Measurements from ENCODE around the gene MYBPC2.

The MYBPC2 gene

DNA sequence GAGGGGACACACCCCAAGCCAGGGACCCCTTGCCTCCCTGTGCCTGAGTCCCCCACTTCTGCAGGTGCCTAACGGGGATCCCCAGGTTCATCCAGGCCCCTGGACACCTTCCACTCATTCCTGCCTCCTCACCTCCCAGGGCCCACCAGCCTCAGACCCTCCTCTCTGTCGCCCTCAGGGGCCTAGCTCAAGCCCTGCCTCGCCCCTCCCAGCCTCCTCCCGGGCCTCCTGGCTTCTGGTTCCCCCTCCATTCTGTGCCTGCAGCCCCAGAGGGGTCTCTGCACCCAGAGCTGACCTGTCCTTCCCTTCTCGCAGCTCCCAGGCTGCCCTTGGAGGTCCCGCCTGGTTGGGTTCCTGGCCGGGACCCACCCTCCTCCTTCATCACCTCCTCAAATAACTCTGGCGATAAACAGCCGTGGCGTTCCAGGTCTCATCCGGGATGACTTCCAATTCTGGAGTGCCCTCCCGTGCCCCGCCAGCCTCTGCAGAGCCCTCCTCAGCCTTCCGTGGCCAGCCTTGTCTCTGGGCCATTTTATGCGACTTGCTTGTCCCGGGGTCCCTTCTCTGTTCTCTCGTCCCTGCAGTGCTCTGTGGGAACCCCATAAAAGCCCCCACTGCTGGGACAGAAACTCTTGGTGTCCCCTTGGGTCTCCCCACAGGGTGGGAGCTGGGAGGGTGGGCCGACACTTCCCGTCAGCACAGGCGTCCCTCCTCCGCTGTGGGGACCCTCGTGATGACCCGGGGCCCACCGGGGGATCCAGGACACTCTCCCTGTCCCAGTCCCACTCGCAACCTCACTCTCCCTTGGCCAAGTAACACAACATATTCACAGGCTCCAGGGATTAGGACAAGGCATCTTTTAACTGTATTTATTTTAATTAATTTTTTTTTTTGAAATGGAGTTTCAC is 69.1 kb downstream of the MYBPC2 start:
- no peak for DNase-seq

DNA sequence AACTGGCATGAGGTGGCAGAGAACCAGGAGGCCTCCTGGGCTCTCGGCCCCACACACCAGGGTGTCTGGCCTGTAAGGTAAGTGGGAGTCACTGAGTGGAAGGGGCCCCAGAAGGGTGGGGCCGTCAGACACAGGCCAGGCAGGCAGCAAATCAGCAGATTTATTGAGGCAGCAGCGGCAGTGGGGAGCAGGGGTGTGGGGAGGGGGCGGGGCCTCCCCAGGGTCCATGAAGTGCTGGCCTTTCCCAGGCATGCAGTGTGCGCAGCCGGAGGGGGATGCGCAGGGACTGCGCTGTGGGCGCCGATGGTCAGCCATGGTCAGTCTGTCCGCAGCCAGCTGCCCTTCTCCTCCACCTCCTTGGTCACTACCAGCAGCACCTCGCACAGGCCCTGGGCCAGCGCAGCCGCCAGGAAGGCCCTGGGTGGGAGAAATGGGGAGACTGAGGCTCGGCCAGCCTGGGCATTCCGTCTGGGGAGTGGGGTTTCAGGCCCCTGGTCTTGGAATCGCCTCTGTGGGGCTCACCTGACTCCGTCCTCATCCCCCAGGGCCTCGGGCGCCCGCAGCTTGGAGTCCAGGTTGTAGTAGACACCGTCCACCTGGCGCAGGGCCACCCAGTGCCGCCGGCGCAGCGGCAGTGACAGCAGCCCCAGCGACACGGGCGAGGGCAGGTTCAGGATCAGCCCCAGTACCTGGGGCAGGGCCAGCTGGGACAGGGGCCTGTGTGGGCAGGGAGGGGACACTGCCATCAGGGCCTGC is 73.3 kb downstream of the MYBPC2 start:
- no peak for DNase-seq

DNA sequence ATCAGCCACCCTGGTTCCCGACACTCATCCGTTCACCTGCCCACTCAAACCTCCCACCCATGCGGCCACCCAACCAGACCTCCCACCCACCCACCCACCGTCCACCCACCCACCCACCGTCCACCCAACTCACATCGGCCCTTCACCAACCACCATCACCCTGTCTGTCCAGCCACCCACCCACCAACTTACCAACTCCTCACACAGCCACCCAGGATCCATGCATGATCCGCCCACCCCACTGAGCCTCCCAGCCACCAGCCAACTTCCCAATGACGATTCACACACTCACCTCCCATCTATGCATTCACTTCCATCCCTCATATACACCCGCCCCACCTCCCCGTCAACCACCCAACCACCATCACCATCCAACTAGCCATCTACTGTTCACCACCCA is 74.0 kb downstream of the MYBPC2 start:
- no peak for DNase-seq

DNA sequence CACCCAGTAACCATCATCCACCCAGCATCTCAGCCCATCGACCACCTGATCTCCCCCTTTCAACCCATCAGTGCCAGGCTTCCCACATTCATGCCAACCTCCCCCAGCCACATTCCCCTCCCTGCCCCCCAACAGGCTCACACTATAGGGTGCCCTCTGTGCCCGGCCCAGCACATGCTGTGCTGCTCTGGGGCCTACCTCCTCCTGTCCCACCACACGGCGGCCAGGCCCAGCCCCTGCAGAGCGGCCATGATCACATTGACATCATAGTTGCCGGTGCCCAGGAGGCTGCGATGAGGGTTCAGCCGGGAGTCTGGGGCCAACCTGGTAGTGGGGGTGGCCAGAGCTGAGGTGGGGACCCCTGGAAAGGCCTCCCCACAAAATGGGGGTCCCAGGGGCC is 74.7 kb downstream of the MYBPC2 start:
- DNase-seq = no peak

DNA sequence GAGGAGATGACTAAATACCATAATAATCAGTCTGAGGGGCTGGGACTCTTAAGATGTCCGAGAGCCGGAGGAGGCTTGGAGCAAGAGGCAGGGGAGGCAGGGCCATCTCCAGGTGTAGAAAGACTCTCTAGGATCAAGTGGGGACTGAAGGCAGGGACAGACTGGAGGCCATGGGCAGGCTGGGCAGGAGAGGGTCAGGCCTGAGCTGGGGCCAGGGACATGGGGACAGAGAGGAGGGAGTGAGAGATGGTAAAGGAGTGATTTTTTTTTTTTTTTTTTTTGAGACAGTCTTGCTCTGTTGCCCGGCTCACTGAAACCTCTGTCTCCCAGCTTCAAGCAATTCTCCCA is 76.1 kb downstream of the MYBPC2 start:
- no peak for DNase-seq

DNA sequence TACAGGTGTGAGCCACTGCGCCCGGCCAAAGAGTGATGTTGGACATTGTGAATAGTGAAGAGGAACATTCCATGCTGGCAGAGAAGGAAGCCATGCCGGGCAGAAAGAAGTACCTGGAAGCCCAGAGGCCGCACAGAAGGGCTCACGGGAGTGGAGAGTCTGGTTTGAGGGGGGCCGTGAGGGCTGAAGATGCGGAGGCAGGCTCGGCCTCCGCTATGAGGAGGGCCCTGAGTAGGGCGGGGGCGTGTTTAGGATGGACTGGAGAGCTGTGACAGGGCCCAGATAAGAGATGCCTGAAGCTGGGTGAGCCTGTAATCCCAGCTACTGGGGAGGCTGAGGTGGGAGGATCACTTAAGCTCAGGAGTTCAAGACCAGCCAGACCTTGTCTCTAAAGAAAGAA is 76.7 kb downstream of the MYBPC2 start:
- DNase-seq = no peak

DNA sequence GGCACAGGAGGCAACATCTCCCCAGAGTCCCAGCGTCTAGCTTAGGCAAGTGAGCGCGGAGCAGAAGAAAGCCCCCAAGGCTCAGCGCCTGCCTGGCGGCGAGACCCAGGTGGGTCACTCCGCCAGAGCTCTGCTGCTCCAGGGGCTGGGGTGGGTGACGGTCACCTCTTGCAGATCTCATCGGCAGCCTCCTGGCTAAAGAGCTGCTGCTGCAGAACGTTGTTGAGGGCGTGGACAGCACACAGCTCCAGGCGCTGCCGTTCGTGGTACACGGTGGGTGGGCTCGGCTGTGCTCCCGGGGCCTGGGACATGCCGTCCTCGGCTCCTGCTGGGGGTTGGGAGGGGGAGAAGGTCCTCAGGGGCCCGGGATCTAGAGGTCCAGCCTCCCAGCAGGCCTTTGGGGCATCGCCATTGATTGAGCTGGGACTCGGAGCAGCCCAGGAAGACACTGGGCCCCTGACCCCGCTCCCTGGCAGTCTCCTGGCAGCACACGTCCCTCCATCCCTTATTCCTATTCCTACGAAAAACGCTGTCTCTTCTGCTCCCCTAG is 77.5 kb downstream of the MYBPC2 start:
- no peak for DNase-seq

DNA sequence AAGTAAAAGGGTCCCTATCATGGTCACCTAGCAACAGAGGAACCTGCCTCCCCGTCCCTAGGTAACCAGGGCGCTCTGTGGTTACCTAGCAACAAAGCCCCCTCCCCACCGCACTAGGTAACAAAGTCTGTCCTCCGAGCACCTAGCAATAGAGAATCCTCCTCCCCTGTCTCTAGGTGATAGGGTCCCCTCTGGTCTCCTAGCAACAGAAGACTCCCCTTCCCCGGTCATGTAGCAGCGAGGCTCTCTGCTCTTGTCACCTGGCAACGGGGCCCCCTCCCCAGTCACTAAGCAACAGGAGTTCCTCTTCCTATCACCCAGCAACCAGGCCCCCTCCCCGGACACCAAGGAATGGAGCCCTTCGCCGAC is 78.0 kb downstream of the MYBPC2 start:
- DNase-seq = no peak

DNA sequence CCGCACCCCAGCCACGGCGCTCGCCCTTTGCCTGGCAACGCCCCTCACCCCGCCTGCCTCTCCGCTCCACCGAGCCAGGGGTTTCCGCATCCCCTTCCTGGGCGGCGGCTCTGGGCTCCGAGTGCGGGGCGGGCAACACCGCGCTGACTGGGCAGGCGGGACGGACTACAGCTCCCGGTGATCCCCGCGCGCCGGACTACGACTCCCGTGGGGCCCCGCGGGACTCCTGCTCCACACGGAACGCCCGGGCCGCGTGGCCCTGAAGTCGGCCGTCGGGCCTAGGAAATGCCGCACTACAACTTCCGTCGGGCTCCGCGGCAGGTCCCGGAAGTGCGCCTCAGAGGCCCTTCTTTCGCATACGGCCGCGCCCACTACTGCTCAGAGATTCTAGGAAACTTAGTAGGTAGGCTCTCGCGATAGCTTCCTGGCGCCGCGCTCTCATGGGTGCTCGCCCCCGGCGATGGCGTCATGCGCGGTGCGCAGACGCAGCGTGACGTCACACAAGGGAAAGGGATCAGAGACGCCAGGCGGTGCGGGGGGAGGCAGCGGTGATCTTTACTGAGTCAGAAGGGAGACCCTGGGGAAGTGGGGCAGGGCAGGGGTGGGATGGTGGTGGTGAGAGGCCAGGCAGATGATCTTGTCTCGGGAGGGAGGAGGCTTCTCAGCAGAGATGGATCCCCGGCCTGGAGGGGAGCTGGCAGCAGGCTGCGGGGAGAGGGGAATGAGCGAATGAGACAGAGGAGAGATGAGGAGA is 78.6 kb downstream of the MYBPC2 start, which contains the start of gene JOSD2:
JOSD2 (minus strand) TSS at position 123 of the 754 bp plus-strand sequence. CDS start 760 bp downstream, outside the sequence.
- peak; percentile 97 for DNase-seq

DNA sequence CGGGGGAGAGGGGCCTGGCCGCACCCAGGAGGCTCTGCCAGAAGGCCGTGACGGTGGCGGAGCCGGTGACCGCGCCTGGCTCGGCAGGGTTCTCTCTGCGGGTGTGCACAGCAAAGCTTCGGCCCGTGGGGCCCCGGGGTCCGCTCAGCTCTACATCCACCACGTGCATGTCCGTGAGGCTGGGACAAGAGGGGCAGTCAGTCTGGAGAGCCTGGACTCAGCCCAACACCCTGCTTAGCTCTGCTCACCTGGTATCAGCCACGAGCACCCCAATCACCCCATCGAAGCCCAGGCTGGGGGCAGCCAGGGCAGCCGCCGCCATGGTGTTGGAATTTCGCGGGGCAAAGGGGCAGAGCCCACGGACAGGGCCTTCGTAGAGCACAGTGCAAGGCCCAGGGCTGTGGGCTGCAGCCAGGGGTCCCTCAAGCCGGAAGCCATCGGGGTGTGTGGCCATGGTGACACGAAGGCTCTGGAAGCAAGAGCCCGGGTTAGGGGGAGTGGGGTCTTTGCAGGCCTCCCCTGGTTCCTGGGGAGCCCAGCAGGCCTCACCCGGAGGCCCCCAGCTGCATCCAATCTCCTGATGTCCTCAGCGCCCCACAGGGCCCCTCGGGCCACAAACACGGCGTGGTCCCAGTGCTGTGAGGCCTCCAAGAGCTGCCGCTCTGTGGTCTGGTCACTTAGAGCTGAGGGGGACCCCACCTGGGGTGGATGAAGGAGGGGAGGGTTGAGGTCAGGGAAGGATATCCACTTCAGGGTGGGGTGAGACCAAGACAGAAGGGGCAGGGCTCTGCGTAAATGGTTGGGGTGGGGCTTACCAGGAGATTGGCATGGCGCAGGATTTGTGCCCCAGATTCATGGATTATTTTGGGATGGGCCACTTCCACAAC is 79.7 kb downstream of the MYBPC2 start:
- DNase-seq = no peak

DNA sequence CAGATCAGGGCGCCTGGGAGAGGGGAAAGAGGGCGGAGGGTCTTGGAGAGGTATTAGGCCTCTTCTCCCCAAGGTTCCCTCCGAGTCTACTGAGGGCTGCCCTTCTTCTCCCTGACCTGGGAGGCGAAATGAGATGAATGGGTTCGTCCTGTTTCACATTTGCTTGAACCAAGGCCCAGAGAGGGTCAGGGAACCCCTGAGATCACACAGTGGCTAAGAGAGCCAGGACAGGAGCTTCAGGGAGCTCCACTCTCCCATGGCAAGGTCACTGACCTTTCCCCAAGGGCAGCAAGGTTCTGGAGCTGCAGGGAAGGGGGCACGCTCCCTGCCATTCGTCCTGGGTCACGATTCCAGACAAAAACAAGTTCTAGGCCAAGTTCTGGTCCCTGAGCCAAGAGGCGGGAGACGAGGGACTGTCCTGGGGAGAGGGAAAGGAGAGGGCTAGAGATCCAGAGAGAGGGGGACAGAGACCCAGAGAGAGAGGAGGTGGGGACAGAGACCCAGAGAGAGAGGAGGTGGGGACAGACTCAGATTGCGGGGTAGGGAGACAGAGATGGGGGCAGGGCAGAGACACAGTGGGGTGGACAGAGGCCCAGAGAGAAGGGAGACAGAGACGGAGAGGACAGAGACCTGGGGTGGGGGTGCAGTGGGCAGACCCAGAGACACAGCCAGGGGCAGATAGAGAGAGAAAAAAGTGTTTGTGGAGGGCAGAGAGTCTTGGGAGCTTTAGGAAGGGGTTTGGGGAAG is 80.5 kb downstream of the MYBPC2 start:
- no peak for DNase-seq

DNA sequence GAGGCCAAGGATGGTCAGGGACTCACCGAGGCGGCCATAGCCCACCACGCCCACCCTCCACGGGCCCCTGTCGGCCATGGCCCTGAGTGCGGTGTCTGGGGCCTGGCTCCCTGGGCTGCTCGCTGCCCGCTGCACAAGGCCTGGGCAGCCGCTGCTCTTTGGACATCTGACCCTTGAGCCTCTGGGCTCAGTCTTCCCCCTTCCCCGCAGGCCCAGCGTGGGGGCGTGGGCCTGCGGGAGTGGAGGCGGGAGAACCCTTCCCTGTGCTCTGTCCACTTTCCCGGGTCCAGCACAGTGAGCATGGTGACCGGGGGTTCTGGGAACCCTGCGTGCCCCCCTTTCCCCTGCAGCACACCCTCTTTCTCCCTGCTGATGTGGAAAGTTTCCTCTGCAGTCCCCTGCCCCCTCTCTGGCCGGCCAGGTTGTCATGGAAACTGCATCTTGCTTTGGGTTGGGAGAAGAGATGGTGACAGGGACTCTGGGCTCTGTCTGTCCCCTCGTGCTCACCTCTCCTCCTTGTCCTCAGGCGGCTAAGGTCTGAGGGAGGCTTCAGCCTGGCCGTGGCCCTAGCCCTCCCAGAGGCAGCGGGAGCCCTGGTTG is 81.2 kb downstream of the MYBPC2 start, which contains the start of gene ASPDH:
ASPDH (minus strand) TSS at position 168 of the 600 bp plus-strand sequence; CDS start at position 78, 90 bp downstream.
- no peak for DNase-seq

DNA sequence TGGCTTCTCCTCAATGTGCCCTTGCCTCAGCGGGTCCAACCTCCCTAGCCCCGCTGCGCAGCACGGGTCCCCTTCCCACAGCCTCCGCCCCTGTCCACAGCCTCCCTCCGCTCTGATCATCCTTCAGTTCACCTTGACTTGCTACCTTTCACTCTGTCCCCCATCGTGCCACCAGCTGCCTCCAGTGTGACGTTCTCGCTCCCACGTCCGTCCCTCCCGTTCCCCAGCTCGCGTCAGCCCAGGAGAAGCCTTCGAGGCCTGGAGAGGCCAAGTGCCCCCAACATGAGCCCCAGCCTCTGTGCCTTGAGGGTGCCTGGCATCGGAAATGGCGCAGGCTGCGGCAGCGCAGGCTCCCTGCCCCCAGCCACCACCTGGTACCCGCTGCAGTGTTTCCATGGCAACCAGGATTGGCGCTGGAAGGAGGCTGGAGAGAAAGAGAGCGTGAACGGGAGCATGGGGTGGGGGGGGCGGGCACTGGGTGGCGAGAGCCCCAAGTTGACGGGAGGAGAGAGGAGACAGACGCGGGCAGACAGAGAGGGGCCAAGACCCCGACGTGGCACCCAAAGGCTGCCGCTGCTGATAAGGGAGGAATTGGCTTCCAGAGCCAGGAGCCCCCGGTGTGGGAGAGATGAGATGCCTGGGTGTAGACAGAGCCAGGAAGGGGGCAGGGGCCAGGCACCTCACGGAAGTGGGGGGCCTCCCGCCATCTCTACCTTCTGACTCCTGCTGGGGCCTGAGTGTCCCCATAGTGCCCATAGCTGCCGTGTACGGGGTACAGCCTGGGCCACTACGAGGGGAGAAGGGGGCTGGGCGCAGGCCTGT is 81.9 kb downstream of the MYBPC2 start:
- DNase-seq = no peak

DNA sequence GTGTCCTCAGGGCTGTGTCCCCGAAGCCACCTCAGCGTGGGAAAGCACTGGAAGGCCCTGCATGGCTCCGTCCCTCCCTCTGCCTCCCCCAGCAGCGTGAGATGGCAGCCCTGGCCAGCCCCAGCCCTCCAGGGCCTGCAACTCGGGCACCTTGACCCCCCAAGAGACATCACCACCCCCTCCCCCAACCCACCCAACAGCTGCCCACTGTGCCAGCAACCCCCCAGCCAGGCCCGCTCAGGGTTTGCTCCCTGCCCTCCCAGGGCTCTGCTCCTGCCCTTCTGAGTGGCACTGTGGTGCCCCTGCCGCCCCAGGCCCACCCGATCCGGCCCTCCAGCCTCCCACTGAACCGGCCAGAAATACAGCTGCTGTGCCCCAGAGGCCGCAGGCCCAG is 82.5 kb downstream of the MYBPC2 start:
- DNase-seq = no peak

All from activated naive CD4-positive, alpha-beta T cell treated with Interleukin-2 at 50 U/mL for 16 hours (primary cell).